ENCODE data around the gene DIAPH1. TPM values are rescaled to one million over a fixed set of nuclear protein-coding genes. Genes with fewer than 3 reads are reported as not detected.

DIAPH1 gene
- total RNA-seq, 4 donors from 2014 or later, result 48.2 to 65.0 (median 55.0) TPM

GRCh38 chr5:141490771-141491170 is 128.0 kb downstream of the DIAPH1 start:
- no peak for TF ChIP-seq CTCF (IDR thresholded peaks at IDR 0.05; ENCODE audit: low read depth)

GRCh38 chr5:141490271-141490670 is 128.5 kb downstream of the DIAPH1 start:
- no peak for TF ChIP-seq CTCF (IDR thresholded peaks at IDR 0.05; ENCODE audit: low read depth)

- TF ChIP-seq CTCF (IDR thresholded peaks at IDR 0.05; ENCODE audit: low read depth), result no peak
Measured at GRCh38 chr5:141489841-141490240, 129.0 kb downstream of the DIAPH1 start.

GRCh38 chr5:141488591-141489561 is 129.9 kb downstream of the DIAPH1 start, which contains the start of gene PCDHGC5:
TSS of gene PCDHGC5 (plus strand) at chr5:141489081. CDS start at chr5:141489241, 160 bp downstream.
- TF ChIP-seq CTCF (IDR thresholded peaks at IDR 0.05; ENCODE audit: low read depth), result no peak

GRCh38 chr5:141487131-141487530 is 131.7 kb downstream of the DIAPH1 start:
- no peak for TF ChIP-seq CTCF (IDR thresholded peaks at IDR 0.05; ENCODE audit: low read depth)

GRCh38 chr5:141486091-141486490 is 132.7 kb downstream of the DIAPH1 start:
- TF ChIP-seq CTCF (IDR thresholded peaks at IDR 0.05; ENCODE audit: low read depth), result no peak

GRCh38 chr5:141485321-141486055 is 133.3 kb downstream of the DIAPH1 start:
- TF ChIP-seq CTCF (IDR thresholded peaks at IDR 0.05; ENCODE audit: low read depth), result no peak
